Epithelial cell of proximal tubule (primary cell): ENCODE measurements around the gene AGXT2. TPM values are rescaled to one million over a fixed set of nuclear protein-coding genes. Genes with fewer than 3 reads are reported as not detected.

Experiments used
- DNase-seq: peaks from one replicate; pipeline ENCODE4 v3.0.0-alpha.2; 2011; ENCODE audit warnings: low read depth
- H3K4me3 ChIP-seq: 2 replicates; pipeline ENCODE4 v1.5.1; 2011; ENCODE audit warnings: low read depth, mild to moderate bottlenecking, low read length
- total RNA-seq: library from RNA; depleted of rRNA; stranded (reverse); fragments of >200 nt; gene quantifications from 2 replicates; pipeline ENCODE4 v1.2.3, GENCODE V29; 2015
- TF ChIP-seq, protein P1 (sequence below): conservative IDR thresholded peaks from 2 replicates; pipeline ENCODE4 v1.5.1; 2012; ENCODE audit warnings: low read depth, mild to moderate bottlenecking, low read length

AGXT2 gene
- total RNA-seq, 1 donor from 2014 or later, result not detected

DNA sequence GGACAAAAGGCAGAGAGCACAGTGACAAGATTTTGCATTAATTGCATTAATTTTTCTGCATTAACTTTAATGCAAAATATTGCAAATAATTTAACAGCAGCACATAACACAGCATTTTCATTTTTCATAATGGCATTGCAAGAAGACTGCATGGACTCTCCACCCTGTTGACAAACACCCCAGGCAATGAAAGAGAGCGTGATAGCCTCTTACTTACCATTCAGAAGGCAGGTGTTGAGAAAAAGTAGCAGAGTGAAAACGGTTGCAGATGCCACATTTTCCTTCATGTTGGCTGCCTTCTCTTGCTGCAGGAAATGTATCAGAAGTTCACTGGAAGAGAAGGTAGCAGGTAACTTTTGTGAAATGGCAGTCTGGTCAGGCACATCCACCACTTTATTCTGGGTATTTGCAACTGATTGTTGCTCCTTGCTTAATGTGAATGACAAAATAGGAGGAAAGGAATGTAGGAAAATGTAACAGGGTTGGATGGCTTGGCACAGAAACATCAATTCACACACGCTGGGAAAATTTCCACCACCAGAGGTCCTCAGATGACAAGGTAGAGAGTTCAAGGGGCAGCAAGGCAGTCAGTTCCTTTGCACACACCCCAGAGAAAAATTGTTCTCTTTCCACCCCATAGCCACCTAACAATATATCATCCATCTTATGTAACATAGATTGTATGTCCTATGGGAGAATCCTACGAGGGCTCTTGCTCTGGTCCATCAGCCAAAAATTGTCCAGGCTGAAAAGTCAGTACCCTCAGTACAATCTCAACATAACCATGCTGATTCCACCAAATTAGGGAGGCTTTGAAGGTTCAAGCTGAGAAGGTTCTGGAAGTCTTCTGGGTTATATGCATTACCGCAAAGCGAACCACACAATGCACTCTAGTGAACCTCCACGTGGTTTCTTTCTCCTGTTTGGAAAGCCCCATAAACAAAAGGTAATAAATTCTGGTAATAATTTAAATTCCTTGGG, 41.9 kb upstream of the AGXT2 start:
- peak; percentile 41 for DNase-seq
- H3K4me3 ChIP-seq, result no peak overlapping the region
- TF ChIP-seq, protein P1, sequence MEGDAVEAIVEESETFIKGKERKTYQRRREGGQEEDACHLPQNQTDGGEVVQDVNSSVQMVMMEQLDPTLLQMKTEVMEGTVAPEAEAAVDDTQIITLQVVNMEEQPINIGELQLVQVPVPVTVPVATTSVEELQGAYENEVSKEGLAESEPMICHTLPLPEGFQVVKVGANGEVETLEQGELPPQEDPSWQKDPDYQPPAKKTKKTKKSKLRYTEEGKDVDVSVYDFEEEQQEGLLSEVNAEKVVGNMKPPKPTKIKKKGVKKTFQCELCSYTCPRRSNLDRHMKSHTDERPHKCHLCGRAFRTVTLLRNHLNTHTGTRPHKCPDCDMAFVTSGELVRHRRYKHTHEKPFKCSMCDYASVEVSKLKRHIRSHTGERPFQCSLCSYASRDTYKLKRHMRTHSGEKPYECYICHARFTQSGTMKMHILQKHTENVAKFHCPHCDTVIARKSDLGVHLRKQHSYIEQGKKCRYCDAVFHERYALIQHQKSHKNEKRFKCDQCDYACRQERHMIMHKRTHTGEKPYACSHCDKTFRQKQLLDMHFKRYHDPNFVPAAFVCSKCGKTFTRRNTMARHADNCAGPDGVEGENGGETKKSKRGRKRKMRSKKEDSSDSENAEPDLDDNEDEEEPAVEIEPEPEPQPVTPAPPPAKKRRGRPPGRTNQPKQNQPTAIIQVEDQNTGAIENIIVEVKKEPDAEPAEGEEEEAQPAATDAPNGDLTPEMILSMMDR, result peak; percentile 92

DNA sequence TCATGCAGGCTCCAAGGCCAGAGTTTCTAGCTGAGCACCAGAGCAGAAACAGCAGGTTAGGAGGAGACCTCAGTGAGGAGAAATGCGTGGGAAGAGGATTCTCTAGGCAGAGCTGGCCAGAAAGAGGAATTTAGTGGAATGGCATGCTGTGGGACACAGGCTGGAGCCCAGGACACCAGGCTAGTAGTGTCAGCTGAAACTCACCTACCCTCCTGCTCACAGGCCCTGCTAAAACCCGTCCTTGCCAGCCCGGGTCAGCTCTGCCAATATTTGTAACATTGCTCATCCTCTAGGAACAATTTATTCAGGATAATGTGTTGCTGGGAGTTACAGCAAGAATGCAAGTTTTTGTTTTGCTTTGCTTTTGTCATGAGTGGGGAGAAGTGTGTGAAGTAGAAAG, 40.2 kb upstream of the AGXT2 start:
- H3K4me3 ChIP-seq, result no peak overlapping the region
- TF ChIP-seq, protein P1, result no peak
- DNase-seq, result peak; percentile 54

DNA sequence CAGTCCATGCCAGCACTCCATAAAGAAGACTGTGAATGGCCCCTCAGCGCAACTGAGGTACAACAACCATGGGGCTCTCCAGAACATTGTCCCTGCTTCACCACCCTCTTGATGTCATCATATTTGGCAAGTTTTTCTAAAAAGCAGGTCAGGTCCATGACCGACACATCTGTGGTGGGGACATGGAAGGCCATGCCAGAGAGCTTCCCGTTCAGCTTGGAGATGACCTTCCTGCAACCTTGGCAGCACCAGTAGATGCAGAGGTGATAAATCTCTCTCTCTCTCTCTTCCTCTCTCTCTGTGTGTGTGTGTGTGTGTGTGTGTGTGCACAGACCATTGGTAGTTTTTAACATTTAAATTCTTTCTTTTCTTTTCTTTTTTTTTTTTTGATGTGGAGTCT, 35.4 kb upstream of the AGXT2 start:
- no peak for DNase-seq
- TF ChIP-seq, protein P1, result no peak
- H3K4me3 ChIP-seq, result no peak overlapping the region

DNA sequence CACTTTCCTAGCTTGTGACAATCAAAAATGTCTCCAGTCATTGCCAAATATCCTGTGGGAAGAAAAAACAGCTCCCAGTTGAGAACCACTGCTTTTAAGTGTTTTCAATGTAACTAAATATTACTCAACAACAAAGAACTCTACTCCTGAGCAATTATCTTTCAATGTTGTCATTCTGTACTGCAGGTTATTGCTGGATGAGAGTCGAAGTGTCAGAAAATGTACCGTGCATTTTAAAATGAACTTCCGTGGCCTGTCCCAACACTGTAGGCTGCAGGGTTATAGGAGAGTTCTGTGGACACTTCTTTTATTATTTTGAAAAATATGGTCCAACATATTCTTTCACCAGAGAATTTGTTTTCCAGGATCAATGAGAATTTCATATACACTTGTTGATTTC, 34.8 kb upstream of the AGXT2 start:
- no peak overlapping the region for H3K4me3 ChIP-seq
- DNase-seq, result no peak
- TF ChIP-seq, protein P1, result no peak

DNA sequence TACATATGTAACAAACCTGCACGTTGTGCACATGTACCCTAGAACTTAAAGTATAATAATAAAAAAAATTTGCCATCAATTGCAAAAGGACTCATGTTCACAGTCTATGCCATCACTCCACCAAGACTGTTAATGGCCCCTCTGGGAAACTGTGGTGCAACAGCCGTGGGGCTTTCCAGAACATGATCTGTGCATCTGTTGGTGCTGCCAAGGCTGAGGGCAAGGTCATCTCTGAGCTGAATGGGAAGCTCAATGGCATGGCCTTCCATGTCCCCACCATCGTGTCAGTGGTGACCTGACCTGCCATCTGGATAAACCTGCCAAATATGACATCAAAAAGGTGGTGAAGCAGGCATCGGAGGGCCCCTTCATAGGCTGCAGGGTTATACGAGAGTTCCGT, 33.4 kb upstream of the AGXT2 start:
- TF ChIP-seq, protein P1, result no peak
- no peak overlapping the region for H3K4me3 ChIP-seq
- DNase-seq, result no peak

DNA sequence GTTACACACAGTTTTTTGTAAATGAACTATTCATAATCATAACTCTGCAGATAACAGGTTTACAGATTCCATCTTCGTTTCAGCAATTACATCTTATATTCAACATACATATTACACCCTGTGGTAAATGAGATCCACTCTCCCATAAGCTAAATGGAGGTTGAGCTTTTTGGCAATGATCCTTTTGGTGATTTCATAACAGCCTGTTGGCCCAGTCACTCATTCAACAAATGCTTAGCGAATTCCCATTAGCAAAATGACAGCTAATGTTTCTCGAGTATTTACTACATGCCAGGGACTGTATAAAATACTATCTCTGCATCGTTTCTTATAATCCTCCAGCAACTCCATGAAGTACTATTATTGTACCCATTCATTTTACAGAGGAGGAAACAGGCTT, 25.4 kb upstream of the AGXT2 start:
- DNase-seq, result no peak
- H3K4me3 ChIP-seq, result no peak overlapping the region
- TF ChIP-seq, protein P1, result no peak

DNA sequence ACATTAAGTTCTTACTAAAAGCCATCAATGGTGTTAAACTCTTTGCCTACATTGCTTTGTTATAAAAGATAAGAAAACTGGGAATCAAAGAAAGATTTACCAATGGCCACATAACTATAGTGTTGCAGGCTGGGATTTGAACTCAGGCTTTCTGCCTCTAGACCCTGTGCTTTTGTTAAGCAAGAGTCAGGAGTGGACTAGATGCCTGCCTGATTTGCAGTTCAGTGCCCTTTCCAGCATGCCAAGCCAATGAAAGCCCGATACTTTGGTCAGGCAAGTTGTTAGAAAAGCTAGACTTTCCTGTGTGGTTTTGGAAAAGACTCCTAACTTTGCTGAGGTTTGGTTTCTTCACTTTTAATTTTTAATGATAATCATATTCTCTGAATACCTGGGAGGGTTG, 21.4 kb upstream of the AGXT2 start:
- no peak for DNase-seq
- TF ChIP-seq, protein P1, result no peak
- H3K4me3 ChIP-seq, result no peak overlapping the region
